HEK293 (cell line): ENCODE data around the gene EIF1B.

Source experiments
- CTCF ChIA-PET: fragments of 350-600 bp; formaldehyde crosslinking; extraction: SDS; loops from one replicate; lab custom pipeline; 2021; ENCODE audit warnings: antibody characterized with exemption; lab: Yijun Ruan, JAX
- POLR2A ChIA-PET: fragments of 300-600 bp; formaldehyde crosslinking; extraction: SDS; loops from one replicate; lab custom pipeline; 2020; ENCODE audit warnings: antibody characterized with exemption, inconsistent platforms; lab: Yijun Ruan, JAX
- H3K27ac ChIP-seq: fragments of 200-500 bp; sonication (Bioruptor generic); 2 replicates; pipeline ENCODE4 v1.5.1; 2014; ENCODE audit warnings: low read depth, low read length, control low read depth, inconsistent platforms; ENCODE audit errors: extremely low read depth
- H3K36me3 ChIP-seq, 2 experiments: fragments of 200-500 bp in 1 of 2; sonication (Bioruptor generic) in 1 of 2; 1 replicate in 1 of 2; 2 replicates in 1 of 2; pipeline ENCODE4 v1.5.1; 2014 to 2017; ENCODE audit warnings: inconsistent platforms in 2 of 2, low read length in 2 of 2; ENCODE audit not compliant: control insufficient read depth in 2 of 2, insufficient read depth in 1 of 2
- H3K4me1 ChIP-seq: fragments of 200-500 bp; sonication (Bioruptor generic); 2 replicates; pipeline ENCODE4 v1.5.1; 2014; ENCODE audit warnings: mild to moderate bottlenecking, low read length, inconsistent platforms; ENCODE audit not compliant: control insufficient read depth, insufficient read depth
- H3K4me3 ChIP-seq: 2 replicates; pipeline ENCODE4 v1.5.1; 2011; ENCODE audit warnings: low read depth, mild to moderate bottlenecking, control low read depth, low read length, moderate library complexity
- H3K9me3 ChIP-seq: fragments of 200-500 bp; sonication (Bioruptor generic); 2 replicates; pipeline ENCODE4 v1.5.1; 2014; ENCODE audit warnings: low read depth, low read length, inconsistent platforms; ENCODE audit not compliant: control insufficient read depth, insufficient read depth
- GLI2 ChIP-seq: fragments of 450-650 bp; formaldehyde crosslinking; IDR thresholded peaks from 2 replicates; pipeline ENCODE4; 2017; ENCODE audit warnings: missing biosample characterization, missing genetic modification characterization, low read depth, borderline replicate concordance
- KLF16 ChIP-seq: fragments of 450-650 bp; formaldehyde crosslinking; IDR thresholded peaks from 2 replicates; pipeline ENCODE4 v1.5.1; 2017; ENCODE audit warnings: missing biosample characterization, missing genetic modification characterization
- KLF9 ChIP-seq: fragments of 450-650 bp; formaldehyde crosslinking; IDR thresholded peaks from 2 replicates; pipeline ENCODE4 v1.5.1; 2016; ENCODE audit warnings: missing biosample characterization, missing genetic modification characterization, low read depth
- PRDM1 ChIP-seq: fragments of 450-650 bp; formaldehyde crosslinking; IDR thresholded peaks from 2 replicates; pipeline ENCODE4; 2016; ENCODE audit warnings: missing biosample characterization, missing genetic modification characterization
- SCRT2 ChIP-seq: fragments of 450-650 bp; formaldehyde crosslinking; IDR thresholded peaks from 2 replicates; pipeline ENCODE4 v1.5.1; 2016; ENCODE audit warnings: missing biosample characterization, missing genetic modification characterization
- SP7 ChIP-seq: fragments of 450-650 bp; formaldehyde crosslinking; IDR thresholded peaks from 2 replicates; pipeline ENCODE4 v1.5.1; 2016; ENCODE audit warnings: missing biosample characterization, missing genetic modification characterization
- YY1 ChIP-seq: fragments of 450-650 bp; formaldehyde crosslinking; IDR thresholded peaks from 2 replicates; pipeline ENCODE4 v1.5.1; 2018; ENCODE audit warnings: missing biosample characterization, missing genetic modification characterization
- ZBTB1 ChIP-seq: fragments of 450-650 bp; formaldehyde crosslinking; IDR thresholded peaks from 2 replicates; pipeline ENCODE4 v1.5.1; 2016; ENCODE audit warnings: missing biosample characterization, missing genetic modification characterization
- ZBTB21 ChIP-seq: fragments of 450-650 bp; formaldehyde crosslinking; IDR thresholded peaks from 2 replicates; pipeline ENCODE4 v1.5.1; 2017; ENCODE audit warnings: missing biosample characterization, missing genetic modification characterization
- ZBTB8A ChIP-seq: fragments of 450-650 bp; formaldehyde crosslinking; IDR thresholded peaks from 2 replicates; pipeline ENCODE4 v1.5.1; 2016; ENCODE audit warnings: missing biosample characterization, missing genetic modification characterization
- ZNF169 ChIP-seq: fragments of 450-650 bp; formaldehyde crosslinking; IDR thresholded peaks from 2 replicates; pipeline ENCODE4 v1.5.1; 2016; ENCODE audit warnings: missing biosample characterization, missing genetic modification characterization
- ZNF2 ChIP-seq: fragments of 450-650 bp; formaldehyde crosslinking; IDR thresholded peaks from 2 replicates; pipeline ENCODE4 v1.5.1; 2016; ENCODE audit warnings: missing biosample characterization, missing genetic modification characterization
- ZNF266 ChIP-seq: fragments of 450-650 bp; formaldehyde crosslinking; IDR thresholded peaks from 2 replicates; pipeline ENCODE4 v1.5.1; 2016; ENCODE audit warnings: missing biosample characterization, missing genetic modification characterization, low read depth
- ZNF501 ChIP-seq: fragments of 450-650 bp; formaldehyde crosslinking; IDR thresholded peaks from 2 replicates; pipeline ENCODE4 v1.5.1; 2016; ENCODE audit warnings: missing biosample characterization, missing genetic modification characterization
- ZNF529 ChIP-seq: fragments of 450-650 bp; formaldehyde crosslinking; IDR thresholded peaks from 2 replicates; pipeline ENCODE4 v1.5.1; 2017; ENCODE audit warnings: missing genetic modification characterization, missing biosample characterization; ENCODE audit not compliant: insufficient replicate concordance
- ZNF596 ChIP-seq: fragments of 450-650 bp; IDR thresholded peaks from 2 replicates; pipeline ENCODE4 v1.5.0; 2018; ENCODE audit warnings: missing biosample characterization, mild to moderate bottlenecking, missing genetic modification characterization, moderate library complexity
- ZNF623 ChIP-seq: fragments of 450-650 bp; formaldehyde crosslinking; IDR thresholded peaks from 2 replicates; pipeline ENCODE4 v1.5.1; 2016; ENCODE audit warnings: missing biosample characterization, missing genetic modification characterization
- ZNF624 ChIP-seq: fragments of 450-650 bp; formaldehyde crosslinking; IDR thresholded peaks from 2 replicates; pipeline ENCODE4 v1.5.1; 2017; ENCODE audit warnings: missing biosample characterization, missing genetic modification characterization
- ZNF626 ChIP-seq: fragments of 450-650 bp; sonication (Bioruptor Pico); formaldehyde crosslinking; IDR thresholded peaks from 2 replicates; pipeline ENCODE4 v1.5.1; 2018; ENCODE audit warnings: missing biosample characterization, missing genetic modification characterization, inconsistent platforms
- ZNF654 ChIP-seq: fragments of 450-650 bp; formaldehyde crosslinking; IDR thresholded peaks from 2 replicates; pipeline ENCODE4 v1.5.1; 2016; ENCODE audit warnings: low read depth, missing biosample characterization, missing genetic modification characterization
- ZNF658 ChIP-seq: fragments of 450-650 bp; formaldehyde crosslinking; IDR thresholded peaks from 2 replicates; pipeline ENCODE4; 2016; ENCODE audit warnings: missing biosample characterization, missing genetic modification characterization
- ZNF660 ChIP-seq: fragments of 450-650 bp; IDR thresholded peaks from 2 replicates; pipeline ENCODE4 v1.5.1; 2018; ENCODE audit warnings: missing biosample characterization, mild to moderate bottlenecking, missing genetic modification characterization
- ZSCAN23 ChIP-seq: fragments of 450-650 bp; formaldehyde crosslinking; IDR thresholded peaks from 2 replicates; pipeline ENCODE4 v1.5.1; 2016; ENCODE audit warnings: missing biosample characterization, missing genetic modification characterization
- TF ChIP-seq, protein P1 (sequence below): fragments of 450-650 bp; formaldehyde crosslinking; IDR thresholded peaks from 2 replicates; pipeline ENCODE4 v1.5.1; 2016; ENCODE audit warnings: missing biosample characterization, missing genetic modification characterization
- TF ChIP-seq, protein P2 (sequence below): fragments of 450-650 bp; formaldehyde crosslinking; IDR thresholded peaks from 2 replicates; pipeline ENCODE4 v1.5.1; 2016; ENCODE audit warnings: missing biosample characterization, missing genetic modification characterization
- TF ChIP-seq, protein P3 (sequence below): fragments of 450-650 bp; formaldehyde crosslinking; IDR thresholded peaks from 2 replicates; pipeline ENCODE4 v1.5.1; 2016; ENCODE audit warnings: missing biosample characterization, missing genetic modification characterization

EIF1B gene

DNA sequence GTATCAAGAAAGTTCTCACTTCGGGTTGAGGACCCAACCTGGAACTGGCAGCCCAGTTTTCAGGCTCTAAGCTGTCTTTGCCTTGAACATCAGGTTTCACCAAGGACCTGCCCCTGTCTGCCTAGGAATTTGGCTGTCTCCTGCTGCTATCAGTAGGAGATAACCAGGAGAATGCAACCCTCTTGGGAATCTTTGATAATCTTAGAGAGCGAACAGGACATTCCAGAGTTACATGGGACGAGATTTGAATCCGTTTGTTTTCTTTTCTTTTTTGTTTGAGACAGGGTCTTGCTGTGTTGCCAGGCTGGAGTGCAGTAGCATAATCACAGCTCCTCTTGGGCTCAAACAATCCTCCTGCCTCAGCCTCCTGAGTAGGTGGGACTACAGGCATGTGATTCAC, 18.0 kb upstream of the EIF1B start:
- Histone ChIP-seq H3K27ac (no peak overlapping the region), H3K4me1 (no peaks in the 10 kb centered on the region), H3K4me3 (no peak overlapping the region), H3K36me3 (no peaks in the 10 kb centered on the region), H3K9me3 (no peaks in the 10 kb centered on the region)
- TF ChIP-seq SCRT2 (tag by site-specific recombination) (no peak), ZNF2 (tag by site-specific recombination) (no peak), ZNF660 (tag by site-specific recombination) (no peak), ZNF658 (tag by site-specific recombination) (no peak), ZNF529 (no peak), PRDM1 (no peak), KLF16 (tag by site-specific recombination) (no peak), ZNF169 (tag by site-specific recombination) (no peak)
- TF ChIP-seq, protein P1, sequence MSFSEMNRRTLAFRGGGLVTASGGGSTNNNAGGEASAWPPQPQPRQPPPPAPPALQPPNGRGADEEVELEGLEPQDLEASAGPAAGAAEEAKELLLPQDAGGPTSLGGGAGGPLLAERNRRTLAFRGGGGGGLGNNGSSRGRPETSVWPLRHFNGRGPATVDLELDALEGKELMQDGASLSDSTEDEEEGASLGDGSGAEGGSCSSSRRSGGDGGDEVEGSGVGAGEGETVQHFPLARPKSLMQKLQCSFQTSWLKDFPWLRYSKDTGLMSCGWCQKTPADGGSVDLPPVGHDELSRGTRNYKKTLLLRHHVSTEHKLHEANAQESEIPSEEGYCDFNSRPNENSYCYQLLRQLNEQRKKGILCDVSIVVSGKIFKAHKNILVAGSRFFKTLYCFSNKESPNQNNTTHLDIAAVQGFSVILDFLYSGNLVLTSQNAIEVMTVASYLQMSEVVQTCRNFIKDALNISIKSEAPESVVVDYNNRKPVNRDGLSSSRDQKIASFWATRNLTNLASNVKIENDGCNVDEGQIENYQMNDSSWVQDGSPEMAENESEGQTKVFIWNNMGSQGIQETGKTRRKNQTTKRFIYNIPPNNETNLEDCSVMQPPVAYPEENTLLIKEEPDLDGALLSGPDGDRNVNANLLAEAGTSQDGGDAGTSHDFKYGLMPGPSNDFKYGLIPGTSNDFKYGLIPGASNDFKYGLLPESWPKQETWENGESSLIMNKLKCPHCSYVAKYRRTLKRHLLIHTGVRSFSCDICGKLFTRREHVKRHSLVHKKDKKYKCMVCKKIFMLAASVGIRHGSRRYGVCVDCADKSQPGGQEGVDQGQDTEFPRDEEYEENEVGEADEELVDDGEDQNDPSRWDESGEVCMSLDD (tag by site-specific recombination), result no peak
- CTCF ChIA-PET, result no interaction called here
- POLR2A ChIA-PET, result no interaction called here

DNA sequence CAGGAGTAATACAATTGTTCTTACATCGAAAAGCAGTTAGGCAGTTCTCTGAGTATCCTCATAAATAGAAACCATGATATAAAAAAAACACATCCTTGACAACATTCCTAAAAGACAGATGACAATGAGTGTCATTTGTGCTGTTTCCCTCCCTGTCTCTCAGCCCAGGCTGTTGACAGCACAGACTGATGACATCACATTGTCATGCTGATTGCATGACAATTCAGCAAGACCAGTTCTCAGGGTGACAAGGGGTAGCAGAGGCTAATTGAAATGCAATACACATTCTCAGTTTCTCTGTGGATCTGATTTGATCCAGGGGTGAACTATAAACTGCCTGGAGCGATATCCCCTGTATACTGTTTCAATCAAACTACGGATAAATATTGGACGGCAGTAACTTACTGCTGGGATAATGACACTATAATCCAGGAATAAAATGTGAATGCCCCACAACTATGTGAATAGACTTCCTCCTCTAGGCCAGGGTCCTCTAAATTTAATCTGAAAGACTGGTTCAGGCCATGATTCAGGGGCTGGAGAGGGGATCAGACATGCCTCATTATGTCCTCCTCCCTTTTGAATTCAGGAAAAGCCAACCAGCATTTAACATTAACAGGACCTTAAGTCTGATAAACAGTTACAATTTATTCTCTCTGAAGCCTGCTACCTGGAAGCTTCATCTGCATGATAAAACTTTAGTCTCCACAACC, 16.7 kb upstream of the EIF1B start:
- no peak overlapping the region for H3K27ac ChIP-seq
- H3K4me1 ChIP-seq, result no peaks in the 10 kb centered on the region
- no peak overlapping the region for H3K4me3 ChIP-seq
- CTCF ChIA-PET, result interaction anchor here (1.4 to 1.5 kb wide), 3 partner anchors 16 to 101 kb away, joined by 4 to 5 read pairs (median 4); no protein-coding TSS in a partner anchor
- H3K36me3 ChIP-seq, result no peaks in the 10 kb centered on the region
- POLR2A ChIA-PET, result no interaction called here
- H3K9me3 ChIP-seq, result no peaks in the 10 kb centered on the region
- no peak for TF ChIP-seq ZNF626
- TF ChIP-seq ZNF596 (tag by site-specific recombination), result no peak
- 0 out of 2 replicates have a peak, but pooled peaks have one; percentile 21 for TF ChIP-seq ZBTB21
- TF ChIP-seq, protein P1 (tag by site-specific recombination), result no peak
- TF ChIP-seq, protein P2, sequence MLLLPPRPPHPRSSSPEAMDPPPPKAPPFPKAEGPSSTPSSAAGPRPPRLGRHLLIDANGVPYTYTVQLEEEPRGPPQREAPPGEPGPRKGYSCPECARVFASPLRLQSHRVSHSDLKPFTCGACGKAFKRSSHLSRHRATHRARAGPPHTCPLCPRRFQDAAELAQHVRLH (tag by site-specific recombination), result no peak
- TF ChIP-seq ZNF266, result no peak
- TF ChIP-seq ZNF654 (tag by site-specific recombination), result no peak

DNA sequence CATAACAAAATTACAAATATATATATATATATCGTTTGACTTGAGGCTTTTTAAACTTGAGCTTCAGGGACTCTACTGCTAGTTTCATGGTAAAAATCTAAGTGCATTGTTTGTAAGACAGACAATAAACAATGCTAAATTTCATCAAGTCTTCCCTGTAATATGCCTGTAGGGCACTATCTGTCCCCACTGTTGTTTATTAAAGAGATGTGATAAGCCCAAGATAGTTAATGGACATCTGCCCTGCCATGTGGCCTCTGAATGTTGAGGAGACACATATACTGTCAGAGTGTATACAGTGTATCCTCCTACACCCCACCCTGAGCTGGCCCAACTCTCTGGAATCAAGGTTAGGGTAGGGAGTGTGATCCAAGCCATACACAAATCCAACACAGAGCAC, 15.1 kb upstream of the EIF1B start:
- H3K36me3 ChIP-seq, result no peaks in the 10 kb centered on the region
- H3K9me3 ChIP-seq, result no peaks in the 10 kb centered on the region
- ChIA-PET CTCF (interaction anchor here (0.6 to 1.5 kb wide), 4 partner anchors 14 to 103 kb away, joined by 3 to 5 read pairs (median 4); no protein-coding TSS in a partner anchor), POLR2A (interaction anchor here (1.0 kb wide), 1 partner anchor 15 kb away, joined by 4 read pairs; no protein-coding TSS in a partner anchor)
- no peak overlapping the region for H3K27ac ChIP-seq
- H3K4me1 ChIP-seq, result no peaks in the 10 kb centered on the region
- no peak overlapping the region for H3K4me3 ChIP-seq
- TF ChIP-seq ZNF624 (no peak), ZNF501 (tag by site-specific recombination) (no peak), SP7 (no peak), ZSCAN23 (tag by site-specific recombination) (no peak), ZNF623 (tag by site-specific recombination) (no peak), YY1 (tag by site-specific recombination) (no peak), KLF9 (tag by site-specific recombination) (no peak), ZBTB8A (no peak), ZBTB1 (no peak), GLI2 (tag by site-specific recombination) (no peak)
- TF ChIP-seq, protein P3, sequence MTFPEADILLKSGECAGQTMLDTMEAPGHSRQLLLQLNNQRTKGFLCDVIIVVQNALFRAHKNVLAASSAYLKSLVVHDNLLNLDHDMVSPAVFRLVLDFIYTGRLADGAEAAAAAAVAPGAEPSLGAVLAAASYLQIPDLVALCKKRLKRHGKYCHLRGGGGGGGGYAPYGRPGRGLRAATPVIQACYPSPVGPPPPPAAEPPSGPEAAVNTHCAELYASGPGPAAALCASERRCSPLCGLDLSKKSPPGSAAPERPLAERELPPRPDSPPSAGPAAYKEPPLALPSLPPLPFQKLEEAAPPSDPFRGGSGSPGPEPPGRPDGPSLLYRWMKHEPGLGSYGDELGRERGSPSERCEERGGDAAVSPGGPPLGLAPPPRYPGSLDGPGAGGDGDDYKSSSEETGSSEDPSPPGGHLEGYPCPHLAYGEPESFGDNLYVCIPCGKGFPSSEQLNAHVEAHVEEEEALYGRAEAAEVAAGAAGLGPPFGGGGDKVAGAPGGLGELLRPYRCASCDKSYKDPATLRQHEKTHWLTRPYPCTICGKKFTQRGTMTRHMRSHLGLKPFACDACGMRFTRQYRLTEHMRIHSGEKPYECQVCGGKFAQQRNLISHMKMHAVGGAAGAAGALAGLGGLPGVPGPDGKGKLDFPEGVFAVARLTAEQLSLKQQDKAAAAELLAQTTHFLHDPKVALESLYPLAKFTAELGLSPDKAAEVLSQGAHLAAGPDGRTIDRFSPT (tag by site-specific recombination), result no peak
